GM12873 (cell line): ENCODE results near the gene THSD7B.

Experiments used
- TF ChIP-seq, protein P1 (sequence below): IDR thresholded peaks from 2 replicates; pipeline ENCODE4 v1.5.1; 2012; ENCODE audit warnings: low read depth, mild to moderate bottlenecking, moderate library complexity, low read length, control low read depth; ENCODE audit not compliant: insufficient read depth; ENCODE audit errors: missing control alignments

The THSD7B gene

DNA sequence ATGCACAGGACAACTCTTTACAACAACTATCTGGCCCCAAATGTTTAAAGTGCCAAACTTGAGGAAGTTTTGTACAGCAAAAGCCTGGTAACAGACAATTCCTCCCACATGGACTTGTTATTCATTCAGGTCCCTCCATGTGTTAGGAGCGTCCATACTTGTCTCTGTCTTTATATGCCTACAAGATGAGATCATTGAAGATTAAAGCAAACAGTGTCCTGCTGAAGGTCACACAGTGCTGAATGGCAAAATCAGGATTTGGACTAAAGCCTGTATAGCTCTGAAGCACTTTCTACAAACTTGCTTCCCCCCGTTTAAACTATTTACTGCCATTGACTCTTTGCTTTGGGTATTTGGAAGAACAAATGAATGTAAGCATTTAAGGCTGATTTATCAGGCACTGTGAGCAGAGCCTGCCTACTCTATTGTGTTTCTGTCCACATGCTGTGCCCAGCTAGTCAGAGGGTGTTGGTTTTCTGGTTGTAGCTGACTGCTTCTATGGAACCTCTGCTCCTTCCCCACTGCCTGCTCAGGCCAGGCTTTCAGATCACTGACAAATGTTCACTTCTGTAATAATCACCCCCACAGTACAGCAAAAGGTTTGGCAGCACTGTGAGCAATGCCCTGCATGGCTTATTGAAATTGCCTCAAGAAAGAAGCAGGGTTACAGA is 274.3 kb downstream of the THSD7B start:
- TF ChIP-seq, protein P1, sequence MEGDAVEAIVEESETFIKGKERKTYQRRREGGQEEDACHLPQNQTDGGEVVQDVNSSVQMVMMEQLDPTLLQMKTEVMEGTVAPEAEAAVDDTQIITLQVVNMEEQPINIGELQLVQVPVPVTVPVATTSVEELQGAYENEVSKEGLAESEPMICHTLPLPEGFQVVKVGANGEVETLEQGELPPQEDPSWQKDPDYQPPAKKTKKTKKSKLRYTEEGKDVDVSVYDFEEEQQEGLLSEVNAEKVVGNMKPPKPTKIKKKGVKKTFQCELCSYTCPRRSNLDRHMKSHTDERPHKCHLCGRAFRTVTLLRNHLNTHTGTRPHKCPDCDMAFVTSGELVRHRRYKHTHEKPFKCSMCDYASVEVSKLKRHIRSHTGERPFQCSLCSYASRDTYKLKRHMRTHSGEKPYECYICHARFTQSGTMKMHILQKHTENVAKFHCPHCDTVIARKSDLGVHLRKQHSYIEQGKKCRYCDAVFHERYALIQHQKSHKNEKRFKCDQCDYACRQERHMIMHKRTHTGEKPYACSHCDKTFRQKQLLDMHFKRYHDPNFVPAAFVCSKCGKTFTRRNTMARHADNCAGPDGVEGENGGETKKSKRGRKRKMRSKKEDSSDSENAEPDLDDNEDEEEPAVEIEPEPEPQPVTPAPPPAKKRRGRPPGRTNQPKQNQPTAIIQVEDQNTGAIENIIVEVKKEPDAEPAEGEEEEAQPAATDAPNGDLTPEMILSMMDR: no peak

DNA sequence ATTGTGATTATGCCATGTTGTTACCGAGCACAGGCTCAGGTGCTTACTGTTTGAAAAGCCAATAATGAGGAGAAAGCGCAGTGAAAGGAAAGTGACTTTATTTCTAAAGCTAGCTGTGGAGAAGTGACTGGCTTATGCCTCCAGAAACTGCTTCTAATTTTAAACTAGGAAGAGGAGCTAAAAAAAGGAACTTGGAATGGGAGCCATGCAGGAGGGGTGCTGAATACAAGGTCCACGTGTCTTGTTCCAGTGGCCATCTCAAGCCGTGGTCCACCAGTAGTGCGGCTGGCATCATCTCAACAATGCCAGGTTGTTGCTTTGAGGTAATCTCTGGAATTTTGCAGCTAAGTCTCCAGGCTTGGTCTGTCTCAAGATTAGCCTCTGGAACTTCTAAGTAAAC is 282.0 kb downstream of the THSD7B start:
- TF ChIP-seq, protein P1: no peak

DNA sequence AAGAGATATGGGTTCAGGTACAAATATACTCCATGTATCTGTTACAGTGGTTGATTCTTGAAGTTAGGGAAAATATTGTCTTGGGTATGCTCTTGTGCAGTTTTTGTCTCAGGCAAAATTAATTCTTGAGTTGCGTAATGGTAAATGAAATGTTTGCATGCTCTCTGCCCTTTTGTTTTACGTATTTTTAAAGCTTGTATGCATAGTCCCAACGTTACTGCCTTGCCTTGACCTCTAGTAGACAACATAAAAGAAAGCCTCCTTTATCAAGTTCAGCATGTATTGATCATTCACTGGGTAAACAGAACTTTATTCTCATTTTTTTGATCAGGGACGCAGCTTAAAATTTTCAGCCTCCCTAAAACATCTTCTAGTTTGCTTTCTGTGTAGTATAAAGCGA is 283.1 kb downstream of the THSD7B start:
- TF ChIP-seq, protein P1: no peak

DNA sequence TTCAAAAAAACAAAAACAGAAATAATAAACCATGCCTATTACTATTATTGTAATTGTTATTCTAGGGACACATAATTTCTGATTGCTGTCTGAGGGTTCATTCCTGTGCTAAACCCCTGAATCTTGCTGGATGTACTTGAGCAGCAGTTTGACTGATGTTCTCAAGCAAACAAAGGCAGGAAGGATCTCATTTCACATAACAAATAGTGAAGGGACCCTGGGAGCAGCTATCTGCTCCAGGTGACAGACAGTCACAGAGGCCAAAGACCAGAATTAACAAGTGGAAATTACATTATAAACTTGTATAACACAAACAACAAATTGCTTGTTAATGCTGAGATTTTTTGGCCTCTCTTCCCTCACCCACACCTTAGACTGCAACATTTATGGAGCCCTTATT is 284.2 kb downstream of the THSD7B start:
- TF ChIP-seq, protein P1: no peak

DNA sequence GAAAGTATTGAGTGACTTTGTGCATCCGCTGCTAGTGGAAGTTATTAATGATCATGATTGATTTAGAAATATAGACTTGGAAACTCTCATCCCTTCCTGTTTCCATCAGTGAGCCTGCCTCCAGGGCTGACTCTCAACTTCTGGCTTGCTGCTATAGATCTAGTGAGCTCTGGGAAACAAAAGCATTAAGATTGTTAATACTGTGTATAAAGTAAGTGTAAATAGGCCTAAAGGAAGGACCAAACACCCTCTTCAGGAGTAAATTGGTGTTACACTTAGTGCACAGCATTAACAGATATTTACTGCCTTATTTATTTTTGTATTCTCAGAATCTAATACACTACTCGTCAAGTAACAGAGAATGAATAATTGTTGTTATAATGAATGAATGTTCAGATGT is 285.6 kb downstream of the THSD7B start:
- TF ChIP-seq, protein P1: peak; percentile 27

DNA sequence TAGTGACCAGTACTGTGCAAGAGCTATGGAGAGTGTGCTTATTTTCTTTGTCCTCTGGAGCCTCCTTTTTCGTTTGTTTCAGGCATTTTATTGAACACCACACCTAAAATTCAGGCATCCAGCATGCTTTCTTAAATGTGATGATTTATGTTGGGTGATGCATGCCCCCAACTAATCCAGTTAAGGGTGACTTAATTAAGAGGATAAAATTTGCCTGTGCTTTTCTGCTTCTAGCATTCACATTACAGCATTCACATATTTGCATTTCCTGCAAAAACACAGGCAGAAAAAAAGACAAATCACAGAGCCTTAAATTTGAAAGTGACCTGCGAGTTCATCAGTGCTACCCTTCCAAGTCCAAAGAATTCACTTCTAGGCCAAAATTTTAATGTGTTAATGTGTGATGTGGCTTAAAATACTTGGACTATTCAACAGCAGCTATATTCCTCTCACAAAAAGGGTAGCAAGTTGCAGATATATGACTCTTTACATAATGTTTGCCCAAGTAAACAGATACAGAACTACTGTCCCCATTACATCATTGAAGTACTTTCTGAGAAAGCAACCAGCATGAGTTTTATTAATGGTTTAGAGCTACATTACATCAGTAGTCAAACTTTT is 286.5 kb downstream of the THSD7B start:
- TF ChIP-seq, protein P1: no peak

DNA sequence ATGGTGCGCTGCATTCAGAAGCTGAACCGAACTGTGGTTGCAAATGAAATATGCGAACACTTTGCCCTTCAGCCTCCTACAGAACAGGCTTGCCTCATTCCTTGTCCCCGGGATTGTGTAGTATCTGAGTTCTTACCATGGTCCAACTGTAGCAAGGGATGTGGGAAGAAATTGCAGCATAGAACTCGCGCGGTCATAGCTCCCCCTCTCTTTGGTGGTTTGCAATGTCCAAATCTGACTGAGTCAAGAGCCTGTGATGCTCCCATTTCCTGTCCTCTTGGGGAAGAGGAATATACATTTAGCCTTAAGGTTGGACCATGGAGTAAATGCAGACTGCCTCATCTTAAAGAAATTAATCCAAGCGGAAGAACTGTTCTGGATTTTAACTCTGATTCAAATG is 291.4 kb downstream of the THSD7B start:
- TF ChIP-seq, protein P1: no peak
